HG02759 (cell line): ENCODE measurements around the gene CHRM2.

Experiments
- ATAC-seq: cut with Tn5 transposase; IDR thresholded peaks from one replicate; pipeline ENCODE4 v1.9.1; 2021; ENCODE audit warnings: mild to moderate bottlenecking, moderate library complexity; ENCODE audit not compliant: unreplicated experiment

Gene CHRM2

DNA sequence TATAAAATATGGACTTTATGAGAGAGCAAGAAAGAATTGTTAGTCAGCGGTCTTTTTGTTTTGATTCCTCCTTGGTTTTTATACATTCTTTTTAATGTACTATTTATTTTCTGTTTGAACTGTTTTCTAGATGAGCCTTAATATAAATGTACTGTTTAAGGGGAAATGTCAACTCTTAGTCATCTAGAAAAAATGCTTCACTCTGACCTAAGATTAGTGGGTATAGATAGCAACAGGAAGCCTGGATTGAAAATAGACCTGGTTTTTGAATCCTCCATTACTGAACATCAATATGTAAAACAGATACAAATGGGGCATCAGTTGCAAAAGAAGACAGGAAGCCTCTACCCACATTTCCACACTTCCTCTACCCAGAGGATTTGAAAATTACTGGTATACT, 87.8 kb downstream of the CHRM2 start:
- ATAC-seq, result no peak

GRCh38 chr7:136956671-136957070, 88.2 kb downstream of the CHRM2 start:
- ATAC-seq, result no peak

DNA sequence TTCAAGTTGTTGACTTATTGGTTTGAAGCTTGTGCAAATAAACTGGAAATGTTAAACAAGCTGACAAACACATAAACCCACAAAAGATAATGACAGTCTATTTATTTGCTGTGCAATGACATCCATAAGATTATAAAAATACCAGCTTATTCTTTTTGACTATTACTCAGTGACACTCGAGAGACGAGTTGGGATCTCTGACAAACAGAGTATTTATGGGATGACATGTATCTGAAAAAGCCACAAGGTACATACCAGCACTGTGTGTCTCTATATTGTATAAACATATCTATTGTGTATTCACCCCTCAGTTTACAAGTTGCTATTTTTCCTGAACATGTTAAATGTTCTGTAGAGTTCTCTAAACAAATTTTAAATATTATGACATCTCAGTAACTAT, 88.9 kb downstream of the CHRM2 start:
- ATAC-seq, result no peak

- ATAC-seq, result no peak
Observed at GRCh38 chr7:136958016-136958415, 89.6 kb downstream of the CHRM2 start.

- ATAC-seq, result no peak
Observed at GRCh38 chr7:136964347-136964746, 95.9 kb downstream of the CHRM2 start.

GRCh38 chr7:136966825-136967224, 98.4 kb downstream of the CHRM2 start:
- no peak for ATAC-seq

- no peak for ATAC-seq
Observed at GRCh38 chr7:136969761-136970160, 101.3 kb downstream of the CHRM2 start.

DNA sequence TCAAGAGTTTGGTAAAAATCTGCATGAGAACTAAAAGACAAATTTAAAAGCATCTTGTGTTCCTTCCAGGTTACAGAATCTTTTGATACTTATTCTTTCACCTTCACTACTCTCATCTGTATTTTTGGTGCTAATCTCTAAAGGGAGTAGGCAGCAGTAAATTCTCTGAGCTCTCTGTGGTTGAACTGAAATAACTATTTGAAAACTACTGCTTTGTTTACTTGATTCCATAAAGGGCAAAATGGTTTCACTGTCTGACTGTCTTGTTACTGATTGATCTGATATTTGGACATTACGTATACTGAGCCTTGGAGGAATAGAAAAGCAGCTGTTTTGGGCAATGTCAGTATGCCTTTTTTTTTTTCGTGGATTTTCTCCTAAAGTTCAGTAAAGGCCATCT, 103.3 kb downstream of the CHRM2 start:
- no peak for ATAC-seq

DNA sequence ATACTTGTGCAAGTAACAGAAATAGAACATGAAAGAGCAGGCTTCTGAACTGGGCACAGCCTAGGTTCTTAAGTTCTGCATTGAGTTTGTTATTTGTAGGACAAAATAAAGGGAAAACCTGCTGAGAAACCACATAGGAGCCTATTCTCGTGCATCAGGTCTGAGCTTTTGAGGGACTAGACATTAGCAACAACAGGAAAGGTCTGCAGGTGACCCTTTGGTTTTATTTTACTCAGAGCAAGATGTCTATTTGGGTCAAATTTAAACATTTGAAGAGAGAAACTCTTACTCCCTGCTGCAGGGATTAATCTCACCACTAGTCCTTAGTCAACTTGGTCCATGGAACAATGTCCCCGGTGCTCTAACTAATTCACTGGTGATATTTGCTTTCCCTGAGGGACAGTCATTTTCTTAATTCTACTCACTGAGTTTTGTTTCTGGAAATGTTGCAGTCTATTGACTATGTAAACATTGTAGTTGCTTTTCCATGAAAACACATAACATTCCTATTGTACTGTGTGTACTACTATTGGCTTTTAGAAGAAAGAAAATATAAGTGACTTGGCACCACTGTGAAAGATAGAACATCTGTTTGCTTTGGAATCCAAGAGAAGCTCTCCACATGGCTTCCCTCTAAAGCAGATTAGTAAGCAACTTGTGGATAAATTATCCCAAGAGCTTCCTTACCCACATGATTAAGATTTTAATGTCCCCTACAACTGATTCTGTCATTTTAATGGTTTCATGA, 108.2 kb downstream of the CHRM2 start:
- ATAC-seq, result no peak

GRCh38 chr7:136993377-136993776, 124.9 kb downstream of the CHRM2 start:
- ATAC-seq, result no peak

GRCh38 chr7:136997735-136998134, 129.3 kb downstream of the CHRM2 start:
- ATAC-seq, result no peak

- no peak for ATAC-seq
Observed at GRCh38 chr7:136998495-136998894, 130.0 kb downstream of the CHRM2 start.

DNA sequence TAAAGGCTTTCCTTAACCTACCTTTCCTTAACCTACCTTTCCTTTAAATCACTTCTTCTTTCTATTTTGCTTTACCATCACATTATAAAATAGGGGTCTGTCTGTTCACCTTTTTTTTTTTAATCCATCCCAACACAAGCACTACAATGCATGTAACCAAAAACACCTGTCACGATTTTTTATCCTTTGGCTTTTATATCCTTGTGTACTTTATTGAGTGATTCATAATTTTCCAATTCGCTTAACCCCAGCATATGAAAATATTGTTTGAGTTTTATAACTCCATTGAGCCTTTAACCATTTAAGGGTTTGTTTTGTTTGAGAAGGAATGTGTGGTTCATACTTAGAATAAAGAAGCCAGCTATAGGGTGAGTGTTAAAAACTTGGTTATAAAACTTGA, 132.2 kb downstream of the CHRM2 start:
- no peak for ATAC-seq

DNA sequence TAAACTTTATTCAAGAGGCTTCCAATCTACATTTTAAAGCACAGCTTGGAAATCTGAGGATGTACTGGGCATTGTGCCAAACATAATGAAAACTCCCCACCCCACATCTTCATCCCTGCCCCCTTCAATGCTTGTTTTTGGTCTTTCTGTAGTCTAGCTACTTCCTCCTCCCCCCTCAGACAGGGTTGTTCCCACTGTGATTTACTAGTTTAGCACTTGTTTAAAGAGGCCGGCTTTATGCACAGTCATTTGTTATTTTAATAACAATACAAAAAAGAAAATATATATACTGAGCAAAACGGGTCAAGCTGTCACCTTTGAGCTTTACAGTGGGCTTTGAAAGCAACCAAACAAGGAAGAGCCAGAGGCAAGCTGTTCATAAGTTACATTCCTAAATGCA, 132.6 kb downstream of the CHRM2 start:
- ATAC-seq, result no peak

DNA sequence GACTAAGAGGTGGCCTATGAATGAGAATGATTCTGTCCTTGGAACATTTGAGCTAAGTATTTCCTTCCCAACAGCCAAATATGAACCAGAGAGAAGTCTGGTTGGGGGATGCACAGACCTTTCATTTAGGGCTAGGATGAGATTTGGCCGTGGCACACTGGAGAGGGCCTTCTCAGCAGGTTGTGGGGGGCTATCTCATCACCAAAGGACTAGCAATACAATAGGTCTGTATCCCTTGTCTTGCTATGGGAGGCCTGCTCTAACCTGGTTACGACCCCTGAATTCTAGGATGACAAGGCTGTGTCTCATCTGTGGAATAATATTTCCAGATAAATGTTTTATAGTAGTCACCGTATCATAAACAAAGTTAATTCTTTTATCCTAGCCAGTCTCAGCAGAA, 133.0 kb downstream of the CHRM2 start:
- no peak for ATAC-seq

- no peak for ATAC-seq
Observed at GRCh38 chr7:137003086-137003485, 134.6 kb downstream of the CHRM2 start.

DNA sequence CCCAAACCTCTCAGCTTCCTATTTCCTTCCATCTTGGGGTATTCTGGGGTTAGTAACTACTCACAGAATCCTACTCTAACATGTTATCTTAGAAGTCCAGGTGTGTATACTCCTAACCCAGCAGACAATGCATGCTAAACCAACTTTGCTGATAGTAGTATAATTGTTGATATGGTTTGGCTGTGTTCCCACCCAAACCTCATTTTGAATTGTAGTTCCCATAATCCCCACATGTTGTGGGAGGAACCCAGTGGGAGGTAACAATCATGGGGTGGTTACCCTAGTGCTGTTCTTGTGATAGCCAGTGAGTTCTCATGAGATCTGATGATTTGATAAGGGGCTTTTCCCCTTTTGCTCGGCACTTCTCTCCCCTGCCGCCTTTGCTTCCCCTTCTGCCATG, 135.1 kb downstream of the CHRM2 start:
- no peak for ATAC-seq

DNA sequence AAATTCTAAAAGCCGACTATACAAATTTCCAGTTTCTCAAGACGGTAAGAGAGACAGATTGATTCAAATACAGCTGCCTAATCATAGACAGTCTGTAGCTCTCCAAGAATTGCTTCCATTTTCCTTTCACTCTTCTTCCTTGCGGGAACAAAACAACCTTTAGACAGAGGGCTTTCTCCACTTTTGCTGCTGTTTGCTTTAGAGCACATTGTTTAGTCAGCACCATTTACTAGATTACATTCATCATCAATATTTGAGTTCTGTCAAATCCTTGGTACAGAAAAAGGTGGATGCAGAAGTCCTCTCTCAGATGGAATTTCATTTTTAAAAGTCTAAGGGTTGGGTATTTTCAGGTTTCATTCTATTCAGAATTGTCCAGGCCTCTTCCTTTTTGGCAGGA, 137.4 kb downstream of the CHRM2 start:
- ATAC-seq, result no peak

DNA sequence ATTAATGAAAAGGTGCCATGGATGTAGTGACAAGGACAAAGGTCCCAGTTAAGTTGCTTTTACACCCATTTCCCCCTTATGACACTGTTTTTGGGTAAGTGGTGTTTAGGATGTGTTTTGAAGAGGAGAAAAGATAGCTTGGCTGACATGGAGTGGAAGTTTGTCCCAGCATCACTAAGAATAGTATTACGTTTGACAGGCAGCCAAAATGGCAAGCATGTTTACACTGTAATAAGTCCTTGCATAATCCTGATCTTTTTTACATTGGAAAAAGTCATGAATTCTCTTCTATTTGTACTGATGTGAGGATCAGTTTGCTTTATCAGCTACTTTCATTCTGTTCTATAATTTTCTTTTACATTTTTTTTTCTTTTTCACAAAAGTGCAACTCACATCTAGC, 137.8 kb downstream of the CHRM2 start:
- no peak for ATAC-seq

DNA sequence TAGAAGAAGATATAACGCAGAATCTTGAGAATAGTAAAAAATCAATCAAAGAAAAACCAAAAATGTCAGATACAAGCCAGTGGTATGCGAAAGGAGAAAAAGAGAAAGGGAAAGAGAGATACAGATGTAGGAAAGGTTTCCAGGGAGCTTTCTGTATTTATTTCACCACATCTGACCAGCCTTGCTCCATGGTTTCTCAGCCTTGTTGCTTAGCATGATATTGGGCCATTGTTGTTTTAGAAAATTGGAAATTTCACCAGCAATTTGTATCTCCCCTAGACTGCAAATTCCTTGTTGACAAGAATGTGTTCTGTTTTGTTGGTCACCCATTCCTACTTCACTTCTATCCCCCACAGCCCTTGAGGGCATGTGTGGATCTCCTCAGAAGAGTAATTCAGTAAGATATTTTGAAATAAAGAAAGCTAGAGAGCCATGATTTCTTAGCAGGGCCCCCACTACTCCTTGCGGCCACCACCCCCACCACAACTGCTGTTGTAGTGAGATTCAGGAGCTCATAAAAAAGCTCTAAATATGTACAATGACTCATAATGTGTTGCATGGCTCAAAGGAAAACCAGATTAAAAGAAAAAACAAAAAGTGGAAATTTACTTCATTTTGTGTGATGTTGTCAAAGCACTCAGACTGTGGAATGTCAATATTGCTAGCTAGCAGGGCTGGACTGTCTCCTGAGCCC, 138.7 kb downstream of the CHRM2 start:
- no peak for ATAC-seq

- no peak for ATAC-seq
Observed at GRCh38 chr7:137009404-137009803, 141.0 kb downstream of the CHRM2 start.

- ATAC-seq, result no peak
Observed at GRCh38 chr7:137015015-137015414, 146.6 kb downstream of the CHRM2 start.

- ATAC-seq, result no peak
Observed at GRCh38 chr7:137017221-137017620, 148.8 kb downstream of the CHRM2 start.
